GM12864 (cell line): ENCODE data around the gene NUAK2.
A peak's percentile ranks its signal among the peaks of the same experiment; 100 is the strongest.

ENCODE experiments used
- DNase-seq: peaks from one replicate; pipeline ENCODE4 v3.0.0-alpha.2; 2011; ENCODE audit warnings: low read depth
- H3K4me3 ChIP-seq: 2 replicates; pipeline ENCODE4 v1.5.1; 2011; ENCODE audit warnings: mild to moderate bottlenecking, low read depth, low read length, control low read depth
- TF ChIP-seq, protein P1 (sequence below): IDR thresholded peaks from 2 replicates; pipeline ENCODE4 v1.5.1; 2011; ENCODE audit warnings: low read depth, mild to moderate bottlenecking, moderate library complexity, low read length, control low read depth, inconsistent platforms; ENCODE audit errors: missing control alignments

Gene NUAK2

GRCh38 chr1:205294934-205295333, 26.6 kb downstream of the NUAK2 start:
- DNase-seq, result no peak
- TF ChIP-seq, protein P1, sequence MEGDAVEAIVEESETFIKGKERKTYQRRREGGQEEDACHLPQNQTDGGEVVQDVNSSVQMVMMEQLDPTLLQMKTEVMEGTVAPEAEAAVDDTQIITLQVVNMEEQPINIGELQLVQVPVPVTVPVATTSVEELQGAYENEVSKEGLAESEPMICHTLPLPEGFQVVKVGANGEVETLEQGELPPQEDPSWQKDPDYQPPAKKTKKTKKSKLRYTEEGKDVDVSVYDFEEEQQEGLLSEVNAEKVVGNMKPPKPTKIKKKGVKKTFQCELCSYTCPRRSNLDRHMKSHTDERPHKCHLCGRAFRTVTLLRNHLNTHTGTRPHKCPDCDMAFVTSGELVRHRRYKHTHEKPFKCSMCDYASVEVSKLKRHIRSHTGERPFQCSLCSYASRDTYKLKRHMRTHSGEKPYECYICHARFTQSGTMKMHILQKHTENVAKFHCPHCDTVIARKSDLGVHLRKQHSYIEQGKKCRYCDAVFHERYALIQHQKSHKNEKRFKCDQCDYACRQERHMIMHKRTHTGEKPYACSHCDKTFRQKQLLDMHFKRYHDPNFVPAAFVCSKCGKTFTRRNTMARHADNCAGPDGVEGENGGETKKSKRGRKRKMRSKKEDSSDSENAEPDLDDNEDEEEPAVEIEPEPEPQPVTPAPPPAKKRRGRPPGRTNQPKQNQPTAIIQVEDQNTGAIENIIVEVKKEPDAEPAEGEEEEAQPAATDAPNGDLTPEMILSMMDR, result no peak
- H3K4me3 ChIP-seq, result no peak overlapping the region

DNA sequence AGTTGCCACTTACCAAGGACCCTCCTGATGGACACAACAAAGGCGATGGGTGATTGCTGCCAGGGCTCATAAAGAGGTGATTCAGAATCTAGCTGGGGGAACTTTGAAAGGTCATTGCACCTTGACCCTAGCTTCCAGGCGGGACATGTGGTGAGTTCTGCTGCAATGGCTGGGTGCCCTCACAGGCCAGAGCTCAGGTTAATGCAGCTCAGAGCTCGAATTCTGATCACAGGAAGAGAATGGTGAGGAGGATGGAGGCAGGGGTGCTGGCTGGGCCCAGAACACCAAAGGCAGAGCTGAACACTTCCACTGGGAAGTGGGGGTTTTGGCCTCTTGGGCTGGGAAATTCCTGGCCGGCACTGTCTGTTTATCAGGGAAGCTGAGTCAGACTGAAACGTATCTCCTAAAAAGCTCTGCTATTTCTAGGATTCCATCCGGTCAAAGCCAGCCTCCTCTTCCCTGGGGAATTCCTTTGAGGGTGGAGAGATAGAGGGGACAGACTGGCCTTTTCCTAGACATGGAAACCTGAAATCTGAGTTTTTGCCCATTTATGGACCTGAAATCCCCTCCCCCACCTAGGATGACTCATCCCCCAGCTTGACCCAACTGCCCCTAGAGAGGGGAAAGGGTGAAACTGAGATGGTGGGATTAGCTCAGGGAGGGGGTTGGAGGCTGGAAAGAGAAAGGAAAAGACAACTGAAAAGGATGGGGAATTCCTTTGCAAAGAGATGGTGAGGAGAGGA, 27.2 kb downstream of the NUAK2 start:
- DNase-seq, result no peak
- no peak overlapping the region for H3K4me3 ChIP-seq
- TF ChIP-seq, protein P1, result no peak

GRCh38 chr1:205293350-205294074, 28.0 kb downstream of the NUAK2 start:
- TF ChIP-seq, protein P1, result no peak
- DNase-seq, result no peak
- no peak overlapping the region for H3K4me3 ChIP-seq

DNA sequence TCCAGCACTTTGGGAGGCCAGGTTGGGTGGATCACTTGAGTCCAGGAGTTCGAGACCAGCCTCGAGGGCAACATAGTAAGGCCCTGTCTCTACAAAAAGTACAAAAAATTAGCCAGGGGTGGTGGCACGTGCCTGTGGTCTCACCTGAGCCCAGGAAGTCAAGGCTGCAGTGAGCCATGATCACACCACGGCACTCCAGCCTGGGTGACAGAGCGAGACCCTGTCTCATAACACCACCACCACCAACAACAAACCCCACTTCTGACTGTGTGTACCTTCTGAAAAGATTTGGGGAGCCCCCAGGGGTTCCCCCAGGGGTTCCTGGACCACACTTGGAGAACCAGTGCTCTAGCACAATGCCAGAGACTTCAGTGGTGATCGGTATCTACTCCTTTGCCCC, 29.9 kb downstream of the NUAK2 start:
- H3K4me3 ChIP-seq, result no peak overlapping the region
- DNase-seq, result no peak
- TF ChIP-seq, protein P1, result no peak

GRCh38 chr1:205287767-205288559, 33.6 kb downstream of the NUAK2 start:
- TF ChIP-seq, protein P1, result no peak
- peak; percentile 99 for DNase-seq
- H3K4me3 ChIP-seq, result no peak overlapping the region

DNA sequence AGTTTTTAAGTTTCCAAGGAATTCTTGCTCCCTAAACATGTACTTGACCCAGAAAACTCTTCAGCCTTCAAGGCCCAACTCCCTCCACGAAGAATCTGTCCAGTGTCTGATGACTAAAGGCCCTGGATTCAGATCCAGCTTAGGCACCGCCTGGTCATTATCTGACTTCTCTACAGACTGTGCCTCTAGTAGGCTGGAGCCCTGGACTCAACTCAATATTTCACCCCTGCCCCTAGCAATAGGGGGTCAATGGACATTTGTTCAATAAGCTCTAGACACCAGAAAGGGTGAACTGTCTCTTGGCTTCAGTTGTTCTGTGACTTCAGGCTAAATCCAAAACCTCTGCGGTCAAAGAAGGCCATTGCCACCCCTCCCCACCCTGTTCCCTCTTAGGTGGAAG, 34.5 kb downstream of the NUAK2 start:
- DNase-seq, result no peak
- no peak overlapping the region for H3K4me3 ChIP-seq

More for the DNA sequence above, 34.5 kb downstream of the NUAK2 start:
- TF ChIP-seq, protein P1, result no peak
